Fibroblast of skin of right quadriceps (primary cell): ENCODE data around the gene ARPC2.

Experiments used
- DNase-seq: peaks from one replicate; pipeline ENCODE4 v3.0.0-alpha.2; 2013

The ARPC2 gene

DNA sequence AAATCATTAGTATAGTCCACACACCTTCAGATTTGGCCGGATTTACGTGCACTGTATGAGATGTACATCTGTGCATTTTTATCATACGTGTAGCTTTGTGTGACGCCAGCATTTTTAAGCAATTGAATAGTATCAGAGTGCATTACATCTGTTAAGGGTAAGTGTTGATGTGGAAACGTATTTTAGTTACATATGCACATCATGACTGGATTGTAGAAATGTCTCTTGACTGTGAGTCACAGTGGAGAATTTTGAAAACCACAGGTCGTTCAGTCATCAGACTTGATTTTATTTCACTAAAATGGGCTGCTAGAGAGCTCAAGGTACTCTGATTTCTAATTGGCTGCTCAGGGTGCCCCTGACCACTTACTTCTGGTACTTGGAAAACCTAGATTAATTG is 38.5 kb downstream of the ARPC2 start:
- peak; percentile 47 for DNase-seq

DNA sequence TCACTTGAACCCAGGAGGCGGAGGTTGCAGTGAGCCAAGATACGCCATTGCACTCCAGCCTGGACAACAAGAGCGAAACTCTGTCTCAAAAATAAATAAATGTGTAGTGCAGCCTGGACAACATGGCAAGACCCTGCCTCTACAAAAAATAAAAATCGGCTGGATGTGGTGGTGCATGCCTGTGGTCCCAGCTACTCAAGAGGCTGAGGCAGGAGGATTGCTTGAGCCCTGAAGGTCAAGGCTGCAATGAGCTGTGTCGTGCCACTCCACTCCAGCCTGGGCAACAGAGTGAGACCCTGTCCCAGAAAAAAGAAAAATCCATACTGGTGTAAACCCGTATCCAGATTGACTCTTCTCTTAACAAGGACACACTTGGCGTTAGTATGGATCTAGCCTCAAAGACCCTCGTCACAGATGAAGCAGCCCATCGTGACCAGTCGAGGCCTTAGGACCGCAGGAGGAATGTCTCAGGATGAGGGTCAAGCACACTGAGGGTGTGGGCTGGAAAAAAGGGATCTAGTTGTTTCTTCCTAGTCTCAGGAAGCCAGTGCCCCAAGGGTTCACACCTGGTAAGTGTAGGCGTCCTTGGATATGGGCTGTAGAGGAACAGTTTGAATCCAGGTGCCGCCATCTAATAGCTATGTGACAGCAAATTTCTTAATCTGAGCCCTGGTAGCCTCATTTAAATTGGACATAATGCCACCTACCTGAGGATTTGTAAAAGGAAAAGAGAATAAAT is 39.8 kb downstream of the ARPC2 start:
- no peak for DNase-seq

DNA sequence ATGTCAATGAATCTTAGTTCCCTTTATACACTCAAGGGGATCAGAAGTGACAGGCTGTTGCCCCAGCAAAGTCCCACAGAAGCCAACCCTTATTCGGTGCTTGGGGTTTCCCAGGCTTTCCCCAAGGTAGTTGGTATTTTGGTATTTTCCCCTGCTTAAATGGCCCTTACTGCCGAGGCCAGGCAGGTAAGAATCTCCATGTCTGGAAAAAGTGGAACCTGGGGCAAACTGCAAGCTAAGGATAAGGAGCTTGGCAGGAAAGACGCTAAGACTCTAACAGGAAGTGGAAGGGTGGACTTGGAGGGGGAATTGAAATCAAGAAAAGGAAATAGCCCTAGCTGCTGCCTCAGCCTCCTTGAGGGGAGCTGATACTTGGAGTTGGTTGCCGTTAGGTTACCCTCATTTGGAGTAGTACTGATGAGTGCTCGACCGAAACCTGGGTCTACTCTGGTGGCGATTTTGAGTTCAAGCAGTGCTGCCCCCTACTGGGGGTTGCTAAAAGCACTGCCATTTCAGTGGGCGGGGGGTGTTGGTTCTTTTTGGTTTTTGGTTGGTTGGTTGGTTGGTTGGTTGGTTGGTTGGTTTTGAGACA is 40.5 kb downstream of the ARPC2 start:
- peak; percentile 15 for DNase-seq

DNA sequence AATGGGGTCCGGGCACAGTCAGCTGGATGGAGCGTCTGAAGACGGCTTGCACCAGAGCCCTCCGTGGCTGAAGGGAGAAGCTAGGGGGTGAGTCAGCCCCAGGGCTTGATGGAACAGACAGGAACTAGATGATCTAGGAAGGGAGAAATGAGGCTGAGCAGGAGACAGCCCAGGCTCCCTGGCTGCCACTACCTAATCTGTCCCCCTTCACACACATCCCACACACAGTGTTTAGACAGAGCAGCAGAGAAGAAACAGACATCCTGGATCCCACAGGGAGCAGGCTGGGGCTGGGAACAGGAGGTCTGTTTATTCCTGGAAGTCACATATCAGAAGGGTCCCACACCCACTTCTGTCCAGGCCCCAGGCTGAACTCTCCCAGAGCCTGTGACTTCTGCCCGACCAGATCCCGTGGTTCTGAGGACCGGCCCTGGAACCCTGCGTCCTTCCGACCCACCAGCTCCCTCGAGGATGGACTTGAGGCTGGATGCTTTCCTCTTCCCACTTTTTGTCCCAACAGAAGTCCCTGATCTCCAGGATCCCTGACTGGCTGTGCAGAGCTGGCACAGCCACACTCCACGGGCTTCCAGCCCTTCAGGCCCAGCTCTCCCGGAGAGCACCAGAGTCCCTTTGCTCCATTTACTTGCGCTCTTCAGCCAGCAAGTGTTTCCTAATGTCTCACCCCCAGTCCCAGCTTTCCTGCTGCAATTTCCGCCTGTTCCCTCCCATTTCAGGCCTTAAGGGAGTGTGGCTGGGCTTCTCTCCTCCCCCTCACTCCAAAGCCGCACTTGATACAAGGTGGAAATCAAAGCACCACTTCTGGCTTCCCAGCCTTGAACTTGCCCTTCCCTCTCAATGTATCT is 42.3 kb downstream of the ARPC2 start:
- DNase-seq: peak; percentile 69

DNA sequence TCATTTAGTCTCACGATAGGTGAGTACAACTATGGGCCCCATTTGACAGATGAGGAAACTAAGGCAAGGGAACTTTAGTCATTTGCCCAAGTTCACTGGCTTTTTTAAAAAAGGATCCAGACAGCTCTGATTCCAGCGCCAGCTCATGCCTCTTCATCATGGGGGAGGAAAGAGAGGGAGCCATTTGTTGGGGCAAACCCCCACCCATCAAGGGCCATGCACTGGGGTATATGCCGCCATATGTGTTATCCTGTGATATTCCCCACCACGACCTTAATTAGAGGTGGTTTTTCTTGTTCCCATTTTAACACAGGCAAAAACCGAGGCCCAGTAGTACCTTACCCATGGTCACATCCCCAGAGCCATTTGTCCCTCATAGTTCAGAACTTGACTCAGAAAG is 43.2 kb downstream of the ARPC2 start:
- DNase-seq: no peak

DNA sequence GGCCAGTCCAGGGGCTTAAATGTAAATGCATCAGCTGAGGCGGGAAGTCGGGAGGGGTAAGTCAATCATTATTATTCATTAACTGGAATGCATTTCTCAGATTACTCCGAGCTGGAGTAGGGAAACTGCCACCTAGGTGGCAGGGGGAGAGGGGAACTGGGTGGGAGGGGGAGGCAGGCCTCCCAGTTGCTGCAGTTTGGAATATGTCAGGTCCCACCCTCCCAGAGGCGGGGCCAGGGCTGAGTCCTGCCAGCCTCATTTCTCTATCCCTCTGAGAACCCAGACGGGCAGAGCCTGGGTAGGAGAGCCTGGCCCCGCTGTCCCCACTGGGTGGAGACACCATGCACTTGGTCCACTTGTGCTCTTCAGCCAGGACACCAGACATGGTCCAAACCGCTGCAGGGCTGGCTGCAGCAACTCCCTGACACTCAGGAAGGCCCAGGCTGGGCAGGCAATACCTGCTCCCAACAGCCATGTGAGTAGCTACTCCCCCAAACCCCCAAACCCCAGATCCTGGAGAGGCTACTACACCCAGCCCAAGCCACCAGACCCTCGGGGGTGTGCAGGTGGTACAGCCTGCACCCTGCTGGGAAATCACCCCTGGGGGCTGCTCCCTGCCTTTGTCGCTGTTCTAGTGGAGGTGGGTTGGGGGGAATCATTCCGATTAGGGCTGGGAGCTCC is 43.9 kb downstream of the ARPC2 start, which contains the start of gene GPBAR1:
Gene GPBAR1 (plus strand): TSS at position 274 of the 681 bp plus-strand sequence. CDS start 1,710 bp downstream, outside the sequence.
- DNase-seq: no peak

DNA sequence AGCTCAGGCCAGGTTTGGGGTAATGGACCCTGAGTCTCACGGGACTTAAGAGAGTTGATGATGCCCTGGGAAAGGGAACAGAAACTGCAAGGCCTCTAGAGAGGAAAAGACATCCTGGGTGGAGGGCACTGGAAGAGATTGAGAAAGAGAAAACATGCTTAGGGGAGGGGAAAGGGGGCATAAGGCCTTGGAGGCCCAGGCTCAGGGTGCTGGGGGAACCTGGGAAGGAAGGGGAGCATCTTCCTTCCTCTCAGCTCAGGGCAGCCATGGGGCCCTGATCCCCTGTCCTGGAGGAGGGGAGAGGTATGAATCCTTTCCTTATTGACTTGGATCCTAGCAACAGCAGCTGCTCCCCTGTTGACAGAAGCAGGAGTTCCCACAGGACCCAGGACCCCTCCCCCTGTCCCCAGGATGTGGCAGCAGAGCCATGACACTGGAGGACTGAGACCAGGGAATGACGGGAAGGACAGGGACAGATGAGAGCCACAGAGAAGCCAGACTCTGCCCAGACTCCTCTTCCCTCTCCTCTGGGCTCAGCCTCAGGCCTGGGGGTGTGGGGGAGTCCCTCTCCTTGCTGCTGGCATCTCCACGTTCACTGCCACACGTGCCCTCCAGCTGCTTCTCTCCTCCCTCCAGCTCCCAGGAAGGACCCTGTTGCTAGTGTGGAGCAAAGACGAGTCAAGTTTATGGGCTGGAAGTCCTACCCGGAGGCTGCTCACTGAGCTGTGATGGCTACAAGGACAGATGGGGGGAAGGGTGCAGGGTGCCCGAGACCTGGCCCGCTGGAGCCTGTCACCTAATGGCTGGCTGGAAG is 44.6 kb downstream of the ARPC2 start:
- DNase-seq: no peak

DNA sequence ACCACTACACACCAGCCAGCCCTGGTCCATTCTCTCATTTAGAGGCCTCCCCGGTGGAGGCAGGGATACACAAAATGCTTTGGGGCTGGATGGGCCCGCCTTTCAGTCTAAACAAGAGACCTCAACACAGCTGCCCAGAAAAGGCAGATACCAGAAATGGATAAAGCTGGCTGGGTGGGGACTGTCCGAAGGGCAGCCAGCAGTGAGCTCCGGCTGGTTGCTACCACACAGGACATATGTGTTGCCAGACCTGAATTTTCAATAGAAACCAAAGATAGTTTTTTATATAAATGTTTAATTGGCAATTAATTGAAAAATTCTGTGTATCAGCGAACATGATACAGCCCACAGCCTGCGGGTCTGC is 45.2 kb downstream of the ARPC2 start:
- no peak for DNase-seq

DNA sequence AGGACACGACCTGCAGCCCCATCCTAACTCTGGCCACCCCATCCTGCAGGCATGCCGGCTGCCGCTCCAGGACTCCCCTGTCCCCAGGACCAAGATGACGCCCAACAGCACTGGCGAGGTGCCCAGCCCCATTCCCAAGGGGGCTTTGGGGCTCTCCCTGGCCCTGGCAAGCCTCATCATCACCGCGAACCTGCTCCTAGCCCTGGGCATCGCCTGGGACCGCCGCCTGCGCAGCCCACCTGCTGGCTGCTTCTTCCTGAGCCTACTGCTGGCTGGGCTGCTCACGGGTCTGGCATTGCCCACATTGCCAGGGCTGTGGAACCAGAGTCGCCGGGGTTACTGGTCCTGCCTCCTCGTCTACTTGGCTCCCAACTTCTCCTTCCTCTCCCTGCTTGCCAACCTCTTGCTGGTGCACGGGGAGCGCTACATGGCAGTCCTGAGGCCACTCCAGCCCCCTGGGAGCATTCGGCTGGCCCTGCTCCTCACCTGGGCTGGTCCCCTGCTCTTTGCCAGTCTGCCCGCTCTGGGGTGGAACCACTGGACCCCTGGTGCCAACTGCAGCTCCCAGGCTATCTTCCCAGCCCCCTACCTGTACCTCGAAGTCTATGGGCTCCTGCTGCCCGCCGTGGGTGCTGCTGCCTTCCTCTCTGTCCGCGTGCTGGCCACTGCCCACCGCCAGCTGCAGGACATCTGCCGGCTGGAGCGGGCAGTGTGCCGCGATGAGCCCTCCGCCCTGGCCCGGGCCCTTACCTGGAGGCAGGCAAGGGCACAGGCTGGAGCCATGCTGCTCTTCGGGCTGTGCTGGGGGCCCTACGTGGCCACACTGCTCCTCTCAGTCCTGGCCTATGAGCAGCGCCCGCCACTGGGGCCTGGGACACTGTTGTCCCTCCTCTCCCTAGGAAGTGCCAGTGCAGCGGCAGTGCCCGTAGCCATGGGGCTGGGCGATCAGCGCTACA is 45.9 kb downstream of the ARPC2 start:
- DNase-seq: no peak

DNA sequence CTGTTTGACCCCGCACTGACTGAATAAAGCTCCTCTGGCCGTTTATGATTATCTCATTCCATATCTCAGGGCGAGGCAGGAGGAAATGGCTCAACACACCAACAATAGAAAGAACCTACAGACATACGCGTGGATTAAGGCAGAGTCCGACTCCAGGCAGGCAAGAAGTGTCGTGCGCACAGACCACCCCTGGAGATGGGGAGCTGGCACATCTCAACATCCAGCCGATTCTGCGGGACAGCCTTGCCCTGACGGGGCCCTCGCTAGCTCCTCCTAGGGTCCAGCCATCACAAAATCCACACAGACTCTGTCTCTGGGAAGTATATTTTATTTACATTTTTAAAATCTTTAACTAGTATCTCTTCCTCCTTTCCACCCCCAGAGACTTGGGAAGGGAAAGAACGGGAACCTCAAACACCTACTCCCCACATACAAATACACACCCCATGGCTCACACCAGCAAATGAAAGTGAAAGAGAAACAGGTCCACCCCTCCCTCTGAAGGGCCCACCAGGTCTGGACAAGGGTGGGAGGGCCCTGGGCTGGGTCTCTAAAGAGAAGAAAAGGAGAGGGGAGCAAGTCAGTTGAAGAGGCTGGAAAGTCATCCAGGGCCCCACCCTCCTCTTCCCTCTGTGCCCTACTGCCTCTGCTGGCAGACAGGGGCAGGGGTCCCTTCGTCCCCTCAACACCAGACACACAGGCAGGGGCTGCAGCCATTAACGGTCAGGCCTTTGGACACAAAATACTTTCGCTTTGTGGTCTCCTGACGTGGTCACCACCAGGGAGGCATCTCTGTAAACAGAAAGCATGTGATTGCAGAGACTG is 47.0 kb downstream of the ARPC2 start:
- no peak for DNase-seq

DNA sequence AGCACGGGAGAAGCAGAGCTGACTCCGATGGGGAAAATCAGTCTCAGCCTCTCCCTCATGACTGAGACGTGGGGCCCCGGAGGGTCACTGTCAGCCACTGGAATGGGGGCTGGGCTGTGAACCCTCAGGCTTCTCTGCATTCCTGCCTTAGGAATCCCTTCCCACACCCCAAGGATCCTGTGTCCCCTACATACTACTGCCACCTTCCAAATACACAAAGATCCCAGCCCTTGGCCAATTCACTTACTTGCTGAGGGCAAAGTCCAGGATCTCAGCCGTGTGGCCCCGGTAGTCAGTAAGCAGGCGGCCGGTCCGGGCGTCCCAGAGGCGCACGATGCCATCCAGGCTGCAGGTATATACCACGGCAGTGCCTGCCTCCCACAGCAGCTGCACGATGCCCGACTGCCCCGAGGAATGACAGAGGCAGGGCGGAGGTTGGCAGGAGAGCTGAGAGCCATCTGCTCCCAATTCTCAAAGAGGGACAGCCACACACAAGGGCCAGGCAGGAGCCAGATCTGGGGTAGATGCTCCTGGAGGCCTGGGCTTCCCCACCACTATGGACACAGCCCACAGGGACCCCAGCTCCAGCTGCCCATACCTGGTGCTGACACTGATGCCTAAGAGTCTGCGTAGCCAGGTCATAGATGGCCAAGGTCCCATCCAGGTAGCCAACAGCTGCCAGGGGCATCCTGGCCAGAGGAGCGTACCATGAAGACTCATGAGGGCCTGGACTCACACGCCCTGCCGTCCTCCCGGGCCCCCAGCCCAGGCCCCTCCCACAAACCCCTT is 48.0 kb downstream of the ARPC2 start:
- no peak for DNase-seq

DNA sequence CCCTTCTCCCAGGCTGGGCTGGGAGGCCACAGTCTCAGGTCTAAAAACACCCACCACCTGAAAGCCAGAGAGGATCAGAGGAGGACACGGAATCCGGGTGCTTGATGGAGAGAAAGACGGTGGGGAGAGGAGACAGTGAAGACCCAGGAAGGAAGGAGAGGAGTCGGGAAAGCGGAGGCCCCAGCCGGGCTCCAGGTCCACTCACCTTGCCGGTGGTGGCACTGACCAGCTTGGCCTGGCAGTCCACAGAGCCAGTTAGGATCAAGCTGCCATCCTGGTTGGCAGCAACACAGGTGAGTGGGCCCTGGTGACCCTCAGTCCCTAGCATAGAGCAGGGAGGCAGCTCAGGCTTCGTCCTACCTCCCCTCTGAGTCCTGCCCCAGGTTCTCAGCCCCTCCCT is 48.6 kb downstream of the ARPC2 start:
- DNase-seq: no peak

DNA sequence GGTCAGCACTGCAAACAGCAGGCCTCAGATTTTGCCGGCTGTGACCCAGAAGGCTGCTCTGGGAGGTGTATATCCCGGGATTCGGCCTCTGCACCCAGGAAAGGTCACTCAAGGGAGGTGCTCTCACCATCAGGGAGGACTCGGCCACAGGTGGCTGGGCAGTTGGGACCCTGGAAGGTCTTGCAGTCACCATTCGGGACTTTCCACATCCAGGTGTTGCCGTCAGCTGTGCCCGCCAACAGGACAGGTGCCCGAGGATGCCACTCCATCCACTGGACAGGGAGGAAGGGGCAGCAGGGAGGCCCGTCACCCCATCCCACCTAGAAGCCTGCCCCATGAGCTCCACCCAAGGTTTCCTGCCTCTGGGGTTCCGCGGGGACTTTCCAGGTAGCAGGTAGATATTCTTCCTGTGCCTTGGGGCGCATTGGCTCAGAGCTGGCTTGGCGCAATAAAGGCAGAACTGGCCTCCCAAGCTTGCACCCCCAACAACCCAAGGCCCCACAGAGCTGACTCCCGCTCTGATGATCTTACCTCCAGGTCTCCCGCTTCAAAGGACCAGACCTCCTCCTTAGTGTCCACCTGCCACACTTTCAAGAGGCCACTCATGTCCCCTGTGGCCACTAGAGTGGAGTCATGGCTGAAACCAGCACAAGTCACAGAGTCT is 49.5 kb downstream of the ARPC2 start:
- DNase-seq: no peak

DNA sequence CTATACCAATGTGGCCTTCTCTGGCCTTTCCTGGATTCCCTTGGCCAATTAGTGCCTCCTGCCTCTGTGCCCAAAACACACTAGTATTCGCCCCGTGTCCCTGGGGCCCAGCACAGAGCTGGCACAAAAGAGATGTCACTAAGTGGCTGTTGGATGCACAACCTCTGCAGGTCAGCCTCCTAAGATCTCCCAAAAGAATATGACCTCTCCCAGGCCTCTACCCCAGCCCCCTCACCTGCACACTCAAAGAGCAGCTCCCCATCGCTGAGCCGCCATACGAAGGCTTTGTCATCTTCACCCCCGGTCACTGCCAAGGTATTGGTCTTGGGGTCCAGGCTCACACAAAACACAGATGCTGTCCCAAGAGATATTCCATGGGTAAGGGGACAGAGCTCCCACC is 50.3 kb downstream of the ARPC2 start:
- DNase-seq: no peak

DNA sequence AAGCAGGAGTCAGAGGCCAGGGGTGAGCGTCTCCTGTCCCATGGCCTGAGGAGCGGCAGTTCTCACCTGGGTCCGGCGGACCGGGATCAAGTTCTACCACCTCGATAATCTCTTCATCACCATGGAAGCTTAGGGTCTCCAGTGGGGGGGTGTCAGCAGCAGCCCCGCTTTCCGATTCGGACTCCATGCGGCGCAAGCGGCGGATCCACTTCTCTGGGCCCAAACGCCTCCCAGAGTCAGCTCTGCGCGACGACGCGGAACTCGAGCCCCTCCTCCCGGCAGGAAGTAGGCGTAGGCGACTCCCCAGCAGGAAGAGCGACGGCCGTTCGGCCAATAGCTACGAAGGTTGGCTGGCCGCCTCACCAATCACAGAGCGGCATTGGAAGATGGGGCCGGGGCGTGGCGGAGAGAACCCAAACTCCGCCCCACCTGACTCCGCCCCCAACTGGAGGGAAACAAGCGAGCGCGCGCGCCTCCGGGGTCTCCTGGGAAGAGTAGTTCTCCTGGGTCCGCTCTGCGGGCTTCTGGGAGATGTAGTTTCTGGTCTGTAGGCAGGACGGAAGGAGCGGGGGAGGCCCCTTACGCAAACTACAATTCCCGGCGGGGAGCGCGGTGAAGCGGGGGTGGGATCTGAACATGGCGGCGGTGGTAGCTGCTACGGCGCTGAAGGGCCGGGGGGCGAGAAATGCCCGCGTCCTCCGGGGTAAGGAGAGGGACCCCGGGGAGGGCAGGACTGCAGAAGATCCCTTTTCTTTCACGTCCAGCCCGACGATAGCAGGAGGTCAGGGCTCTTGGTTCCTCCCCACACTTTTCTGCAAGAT is 53.1 kb downstream of the ARPC2 start, which contains the start of the genes AAMP and PNKD:
Gene AAMP (minus strand): TSS at position 238 of the 821 bp plus-strand sequence. CDS start 51 bp downstream, at position 187.
Gene PNKD (plus strand): TSS at position 620 of the 821 bp plus-strand sequence. CDS start 17 bp downstream, at position 637.
- DNase-seq: peak; percentile 100

DNA sequence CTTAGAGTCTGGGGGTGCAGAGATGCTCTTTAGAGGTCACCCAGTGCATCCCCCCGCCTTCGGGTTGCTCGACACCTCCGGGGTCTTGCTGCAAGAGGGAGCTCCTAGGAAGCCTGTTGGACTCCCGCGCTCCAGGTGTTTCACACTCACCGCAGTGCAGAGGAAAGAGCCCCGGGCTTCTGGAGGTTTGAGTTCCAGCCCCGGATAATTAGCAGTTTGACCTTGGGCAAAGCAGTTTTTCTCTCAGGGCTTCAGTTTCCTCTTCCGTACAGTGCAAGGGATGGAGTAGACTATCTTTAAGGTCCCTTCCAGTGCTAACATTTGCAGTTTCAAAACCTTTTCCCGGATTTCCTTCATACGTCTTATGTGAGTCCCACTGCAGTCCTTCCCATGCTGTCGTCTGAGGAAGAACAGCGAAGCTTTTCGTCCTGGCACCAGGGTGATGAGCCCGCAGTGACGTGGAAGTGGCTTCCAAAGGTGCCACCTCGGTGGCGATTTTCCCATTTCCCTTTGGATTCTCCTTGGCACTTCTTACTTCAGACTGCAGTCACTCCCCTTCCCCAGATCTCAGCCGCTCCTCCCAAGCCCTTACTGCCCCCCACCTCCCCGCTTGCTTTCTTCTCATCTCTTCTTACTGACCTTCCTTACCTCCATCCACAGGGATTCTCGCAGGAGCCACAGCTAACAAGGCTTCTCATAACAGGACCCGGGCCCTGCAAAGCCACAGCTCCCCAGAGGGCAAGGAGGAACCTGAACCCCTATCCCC is 53.9 kb downstream of the ARPC2 start:
- no peak for DNase-seq

DNA sequence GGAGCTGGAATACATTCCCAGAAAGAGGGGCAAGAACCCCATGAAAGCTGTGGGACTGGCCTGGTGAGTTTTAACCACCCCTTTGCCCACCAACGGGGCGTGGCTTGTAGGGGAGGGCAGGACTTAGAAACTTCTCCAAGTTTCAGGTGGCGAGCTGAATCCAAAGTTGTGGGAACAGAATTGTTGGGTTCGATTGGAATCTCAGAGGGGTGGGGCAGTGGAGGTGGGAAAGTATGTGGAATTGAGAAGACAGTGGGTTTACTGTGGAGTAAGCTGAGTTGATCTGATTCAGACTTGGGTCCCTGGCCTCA is 54.5 kb downstream of the ARPC2 start:
- DNase-seq: no peak
